Stimulated activated CD8-positive, alpha-beta memory T cell treated with anti-CD3 and anti-CD28 coated beads, Interleukin-12 subunit alpha, Interleukin-12 subunit beta, amount 100 ng/mL, for 24 hours (primary cell): ENCODE results near the gene SH3RF3.

Experiments used
- DNase-seq: peaks from one replicate; pipeline ENCODE4 v3.0.0-alpha.2; 2020; ENCODE audit errors: extremely low read depth

Gene SH3RF3

GRCh38 chr2:109537565-109538222 lies 408.7 kb downstream of the SH3RF3 start:
- DNase-seq: no peak

GRCh38 chr2:109538546-109538945 lies 409.5 kb downstream of the SH3RF3 start:
- DNase-seq: no peak

DNA sequence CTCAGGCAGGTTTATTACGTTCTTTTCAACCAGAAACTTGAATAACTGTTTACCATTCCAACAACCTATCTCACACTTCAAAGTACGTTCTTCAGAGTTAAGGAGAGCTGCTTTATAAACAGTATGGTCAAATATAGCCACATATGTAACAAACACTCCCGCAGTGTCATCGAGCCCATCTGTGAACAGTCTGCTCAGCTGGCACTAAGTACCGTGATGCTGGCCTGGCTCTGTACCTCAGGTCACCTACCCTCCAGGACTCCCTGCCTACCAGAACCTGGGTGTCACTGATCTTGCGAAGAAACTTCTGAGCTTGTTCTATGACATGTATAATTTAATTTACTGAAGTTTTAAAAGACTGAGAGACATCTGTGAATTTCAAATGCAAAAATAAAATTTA lies 413.4 kb downstream of the SH3RF3 start:
- DNase-seq: no peak

DNA sequence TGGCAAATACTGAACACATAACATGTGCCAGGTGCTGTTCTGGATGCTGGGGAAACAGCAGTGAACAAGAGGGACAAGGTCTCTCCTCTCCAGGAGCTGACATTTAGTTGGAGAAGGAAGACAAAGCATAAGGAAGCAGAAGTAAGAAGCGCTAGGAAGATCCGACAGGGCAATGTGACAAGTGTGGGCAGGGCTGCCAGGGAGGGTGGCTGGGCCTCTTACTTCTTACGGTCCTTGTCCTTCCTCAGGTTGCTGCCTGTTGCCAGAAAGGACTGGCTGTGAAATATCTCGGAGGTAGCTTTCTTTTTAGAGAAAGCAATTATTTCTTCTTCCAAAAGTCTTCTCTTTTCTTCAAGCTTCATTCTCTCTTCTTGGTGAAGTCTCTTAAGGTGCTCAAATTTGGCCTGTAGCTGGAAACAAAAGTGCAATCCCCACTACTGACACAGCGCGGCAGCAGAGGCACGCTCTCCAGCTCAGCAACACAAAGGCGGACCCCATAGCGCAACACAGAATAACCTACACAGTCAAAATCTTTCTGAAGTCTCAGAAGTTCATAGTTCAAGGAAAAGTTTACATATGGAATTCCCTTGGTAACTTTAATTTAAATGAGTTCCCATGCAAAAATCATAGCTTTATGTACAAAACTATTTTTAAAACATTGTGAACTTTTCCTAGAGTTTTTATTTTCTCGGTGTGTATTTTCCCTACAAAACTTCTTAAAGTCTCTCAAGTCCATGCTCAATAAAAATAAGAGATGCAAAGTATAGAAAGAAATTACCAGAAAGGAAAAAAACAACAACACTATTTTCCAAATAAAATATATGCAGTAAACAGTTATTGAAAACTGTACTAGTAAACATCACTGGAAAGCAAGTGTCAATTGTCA lies 417.1 kb downstream of the SH3RF3 start:
- peak; percentile 15 for DNase-seq

DNA sequence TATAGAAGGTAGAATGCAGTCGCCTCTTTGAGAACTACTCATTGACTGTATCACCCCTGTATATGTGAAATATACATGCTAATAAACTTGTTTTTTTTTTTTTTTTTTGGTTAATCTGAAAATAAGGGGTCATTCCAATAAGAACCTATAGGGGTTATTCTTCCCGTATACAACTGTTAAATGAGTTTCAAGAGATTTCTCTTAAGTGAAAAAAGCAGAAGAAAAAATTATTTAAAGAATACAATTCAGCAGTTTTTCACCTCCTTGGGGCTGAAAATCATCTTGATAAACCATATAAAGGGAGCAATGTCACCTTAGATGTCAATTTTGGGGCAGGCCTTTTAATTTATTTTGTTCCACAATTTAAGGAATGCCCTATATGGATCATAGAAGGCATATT lies 418.3 kb downstream of the SH3RF3 start:
- DNase-seq: no peak

GRCh38 chr2:109549016-109549590 lies 420.1 kb downstream of the SH3RF3 start:
- no peak for DNase-seq
